ENCODE measurements around the gene POLR2L.

The POLR2L gene

DNA sequence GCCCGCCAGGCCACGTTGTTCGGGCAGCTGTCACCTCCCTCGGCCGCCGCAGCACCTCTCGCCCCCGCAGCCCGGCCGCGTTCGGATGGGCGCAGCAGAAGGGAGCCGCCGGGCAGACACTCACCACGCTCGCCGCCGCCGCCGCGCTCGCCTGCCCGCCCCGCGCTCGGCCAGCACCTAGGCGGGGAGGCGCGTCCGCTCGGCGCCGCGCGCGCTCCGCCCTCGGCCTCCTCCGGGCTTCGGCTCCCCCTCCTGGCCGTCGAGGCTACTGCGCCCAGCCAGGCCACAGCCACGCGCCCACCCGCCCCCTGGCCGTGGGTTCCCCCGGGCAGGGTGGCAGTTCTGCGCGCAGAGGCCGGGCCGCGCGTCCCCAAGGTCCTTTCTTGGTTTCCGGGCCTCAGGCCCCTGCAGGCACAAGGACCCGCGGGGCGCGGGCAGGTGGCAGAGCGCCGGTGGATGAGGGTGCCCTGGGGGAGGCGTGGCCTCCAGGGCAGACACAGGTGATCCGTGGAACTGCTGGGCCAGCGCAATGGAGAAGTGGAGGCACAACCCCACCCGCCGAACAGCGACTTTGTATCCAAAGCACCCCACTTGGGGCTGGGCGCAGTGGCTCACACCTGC is 44.1 kb downstream of the POLR2L start, which contains the start of gene SLC25A22:
SLC25A22 (minus strand) TSS at position 189 of the 621 bp plus-strand sequence. CDS start 3,275 bp downstream, outside the sequence.
- TF ChIP-seq CTCF (IDR thresholded peaks at IDR 0.05; ENCODE audit: extremely low read depth, insufficient read depth, missing control alignments): peak; percentile 89
- in situ Hi-C loops (cut with MboI; ENCODE audit: low pct_unique_long_range_greater_than_20kb, low sequenced_read_pairs, unreplicated experiment): no loop called here
- DNase-seq (ENCODE audit: low spot score): peak; percentile 98

DNA sequence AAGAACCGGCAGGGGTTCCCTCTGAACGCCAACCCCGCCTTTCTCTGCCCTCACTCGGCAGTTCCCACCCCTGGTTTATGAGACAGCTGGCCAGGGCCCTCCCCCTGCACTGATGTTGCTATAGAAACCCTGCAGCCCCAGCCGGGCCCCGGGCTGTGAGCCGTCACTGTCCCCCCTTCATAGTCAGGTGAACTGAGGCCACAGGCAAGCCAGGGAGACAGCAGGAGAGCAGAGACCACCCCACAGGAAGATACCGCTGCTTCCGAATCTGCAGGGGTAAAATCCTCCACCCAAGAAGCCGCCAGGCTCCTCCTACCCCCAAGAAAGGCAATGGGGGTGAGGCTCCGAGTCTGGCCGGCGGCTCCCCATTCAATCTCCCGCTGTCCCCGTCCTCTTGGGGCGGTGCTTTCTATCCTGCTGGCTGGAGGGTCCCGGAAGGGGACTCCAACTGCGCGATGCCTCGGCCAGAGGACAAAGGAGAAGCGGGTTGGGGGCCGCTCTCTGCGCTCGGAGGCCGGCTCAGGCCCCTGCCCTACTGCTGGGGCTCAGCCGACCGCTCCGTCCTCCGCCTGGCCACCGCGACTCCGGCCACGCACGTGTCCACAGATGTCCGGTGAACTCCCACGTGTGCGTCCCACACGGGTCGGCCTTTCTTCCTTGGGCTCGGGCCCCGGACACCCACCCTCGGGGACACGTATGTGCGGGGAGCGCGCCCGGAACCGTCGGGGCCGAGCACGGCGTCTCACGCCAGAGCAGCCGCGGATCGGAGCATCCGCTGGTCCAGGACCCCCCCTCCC is 44.8 kb downstream of the POLR2L start:
- peak; percentile 95 for DNase-seq (ENCODE audit: low spot score)
- TF ChIP-seq CTCF (IDR thresholded peaks at IDR 0.05; ENCODE audit: extremely low read depth, insufficient read depth, missing control alignments): no peak
- in situ Hi-C loops (cut with MboI; ENCODE audit: low pct_unique_long_range_greater_than_20kb, low sequenced_read_pairs, unreplicated experiment): no loop called here

- TF ChIP-seq CTCF (IDR thresholded peaks at IDR 0.05; ENCODE audit: extremely low read depth, insufficient read depth, missing control alignments): no peak
- no peak for DNase-seq (ENCODE audit: low spot score)
- in situ Hi-C loops (cut with MboI; ENCODE audit: low pct_unique_long_range_greater_than_20kb, low sequenced_read_pairs, unreplicated experiment): no loop called here
These were observed 45.6 kb downstream of the POLR2L start for GRCh38 chr11:796565-797295.

GRCh38 chr11:795634-796564 is 46.4 kb downstream of the POLR2L start:
- peak; percentile 95 for DNase-seq (ENCODE audit: low spot score)
- TF ChIP-seq CTCF (IDR thresholded peaks at IDR 0.05; ENCODE audit: extremely low read depth, insufficient read depth, missing control alignments): no peak
- in situ Hi-C loops (cut with MboI; ENCODE audit: low pct_unique_long_range_greater_than_20kb, low sequenced_read_pairs, unreplicated experiment): no loop called here

GRCh38 chr11:794766-795633 is 47.3 kb downstream of the POLR2L start:
- DNase-seq (ENCODE audit: low spot score): no peak
- TF ChIP-seq CTCF (IDR thresholded peaks at IDR 0.05; ENCODE audit: extremely low read depth, insufficient read depth, missing control alignments): no peak
- in situ Hi-C loops (cut with MboI; ENCODE audit: low pct_unique_long_range_greater_than_20kb, low sequenced_read_pairs, unreplicated experiment): no loop called here

Measured in GM13977 (cell line).